HepG2 (cell line): ENCODE data around the gene OXLD1. TPM values are rescaled to one million over a fixed set of nuclear protein-coding genes. Genes with fewer than 3 reads are reported as not detected.

ENCODE experiments used
- ATRX ChIP-seq: sonication (generic); formaldehyde crosslinking; IDR thresholded peaks from 2 replicates; pipeline ENCODE4 v1.4.0; 2020; ENCODE audit warnings: missing genetic modification reagents, borderline replicate concordance
- CBX1 ChIP-seq: IDR thresholded peaks from one replicate; pipeline ENCODE4 v1.6.1; 2016; ENCODE audit warnings: antibody characterized with exemption, low read depth
- FOXO4 ChIP-seq: sonication (generic); formaldehyde crosslinking; conservative IDR thresholded peaks from 2 replicates; pipeline ENCODE4 v1.8.1; 2023; ENCODE audit warnings: missing genetic modification reagents
- PAF1 ChIP-seq: IDR thresholded peaks from 2 replicates; pipeline ENCODE4 v1.6.1; 2016; ENCODE audit warnings: missing genetic modification reagents, missing compliant biosample characterization
- PHB2 ChIP-seq: fragments of 450-650 bp; IDR thresholded peaks from 2 replicates; pipeline ENCODE4 v1.6.1; 2018; ENCODE audit not compliant: partially characterized antibody
- POLR2G ChIP-seq: fragments of 200-400 bp; formaldehyde crosslinking; IDR thresholded peaks from 2 replicates; pipeline ENCODE4 v1.6.1; 2018; ENCODE audit warnings: mild to moderate bottlenecking, low read depth, low read length, moderate library complexity
- SUZ12 ChIP-seq: fragments of 150-350 bp; IDR thresholded peaks from 2 replicates; pipeline ENCODE4 v1.6.1; 2014; ENCODE audit warnings: low read depth, low read length
- ZBTB2 ChIP-seq: sonication (generic); formaldehyde crosslinking; IDR thresholded peaks from 2 replicates; pipeline ENCODE4 v1.8.0; 2022; ENCODE audit warnings: low read depth, missing genetic modification reagents
- ZFP36 ChIP-seq: fragments of 150-350 bp; IDR thresholded peaks from 2 replicates; pipeline ENCODE4 v1.6.1; 2018; ENCODE audit warnings: borderline replicate concordance, low read length, low read depth; ENCODE audit not compliant: partially characterized antibody
- ZNF280B ChIP-seq: sonication (generic); formaldehyde crosslinking; IDR thresholded peaks from 2 replicates; pipeline ENCODE4 v1.5.0; 2020; ENCODE audit warnings: missing genetic modification reagents, mild to moderate bottlenecking, borderline replicate concordance
- ZNF354B ChIP-seq: sonication (generic); formaldehyde crosslinking; IDR thresholded peaks from 2 replicates; pipeline ENCODE4 v1.8.0; 2022; ENCODE audit warnings: mild to moderate bottlenecking, missing genetic modification reagents
- ZNF460 ChIP-seq: sonication (generic); formaldehyde crosslinking; IDR thresholded peaks from 2 replicates; pipeline ENCODE4 v1.5.1; 2020; ENCODE audit warnings: missing genetic modification reagents, mild to moderate bottlenecking, borderline replicate concordance
- ZNF512B ChIP-seq: sonication (generic); formaldehyde crosslinking; IDR thresholded peaks from 2 replicates; pipeline ENCODE4 v1.5.1; 2020; ENCODE audit warnings: missing genetic modification reagents, mild to moderate bottlenecking, borderline replicate concordance
- ZNF577 ChIP-seq: sonication (generic); formaldehyde crosslinking; IDR thresholded peaks from 2 replicates; pipeline ENCODE4 v1.4.0; 2020; ENCODE audit warnings: mild to moderate bottlenecking, low read depth, missing genetic modification reagents, borderline replicate concordance
- ZNF629 ChIP-seq: sonication (generic); formaldehyde crosslinking; conservative IDR thresholded peaks from 2 replicates; pipeline ENCODE4 v1.5.0; 2020; ENCODE audit warnings: missing genetic modification reagents
- ZNF850 ChIP-seq: sonication (generic); formaldehyde crosslinking; conservative IDR thresholded peaks from 2 replicates; pipeline ENCODE4 v1.9.0; 2021; ENCODE audit warnings: mild to moderate bottlenecking, missing genetic modification reagents
- ZZZ3 ChIP-seq: sonication (generic); formaldehyde crosslinking; IDR thresholded peaks from 2 replicates; pipeline ENCODE4 v1.4.0; 2020; ENCODE audit warnings: missing genetic modification reagents, mild to moderate bottlenecking, borderline replicate concordance
- polyA plus RNA-seq, 8 experiments: library from polyadenylated mRNA; depleted of rRNA in 3 of 8; stranded (reverse) in 7 of 8; unstranded in 1 of 8; fragments of >200 nt; fragmentation: Illumina TruSeq in 4 of 8; extraction: Trizol in 4 of 8; gene quantifications; 2 replicates each; pipeline versions ENCODE4 v1.2.1 to v1.2.3, GENCODE V29; 2011 to 2016; ENCODE audit warnings: low read depth in 4 of 8, missing spikeins in 1 of 8, mixed read lengths in 1 of 8; ENCODE audit not compliant: insufficient read depth in 1 of 8
- total RNA-seq, 5 experiments: library from RNA; depleted of rRNA; stranded (reverse); fragments of >200 nt; fragmentation: Illumina TruSeq; extraction: Trizol; gene quantifications; 2 replicates each; pipeline ENCODE4 v1.2.3, GENCODE V29; 2016; ENCODE audit warnings: low read depth in 1 of 5
- TF ChIP-seq, protein P1 (sequence below): sonication (generic); formaldehyde crosslinking; IDR thresholded peaks from 2 replicates; pipeline ENCODE4 v1.4.0; 2020; ENCODE audit warnings: missing genetic modification reagents
- TF ChIP-seq, protein P2 (sequence below): sonication (generic); formaldehyde crosslinking; IDR thresholded peaks from 2 replicates; pipeline ENCODE4 v1.4.0; 2020; ENCODE audit warnings: mild to moderate bottlenecking, missing genetic modification reagents

OXLD1 gene
- total and polyA plus RNA-seq, 2 of the 13 experiments (the other 11 are each of a cell fraction or from before 2014, with no cell fraction given) = 27.1 to 37.5 TPM

GRCh38 chr17:81711814-81712467 is 45.5 kb upstream of the OXLD1 start, which contains the start of gene SLC25A10 (continued):
- TF ChIP-seq, protein P1, sequence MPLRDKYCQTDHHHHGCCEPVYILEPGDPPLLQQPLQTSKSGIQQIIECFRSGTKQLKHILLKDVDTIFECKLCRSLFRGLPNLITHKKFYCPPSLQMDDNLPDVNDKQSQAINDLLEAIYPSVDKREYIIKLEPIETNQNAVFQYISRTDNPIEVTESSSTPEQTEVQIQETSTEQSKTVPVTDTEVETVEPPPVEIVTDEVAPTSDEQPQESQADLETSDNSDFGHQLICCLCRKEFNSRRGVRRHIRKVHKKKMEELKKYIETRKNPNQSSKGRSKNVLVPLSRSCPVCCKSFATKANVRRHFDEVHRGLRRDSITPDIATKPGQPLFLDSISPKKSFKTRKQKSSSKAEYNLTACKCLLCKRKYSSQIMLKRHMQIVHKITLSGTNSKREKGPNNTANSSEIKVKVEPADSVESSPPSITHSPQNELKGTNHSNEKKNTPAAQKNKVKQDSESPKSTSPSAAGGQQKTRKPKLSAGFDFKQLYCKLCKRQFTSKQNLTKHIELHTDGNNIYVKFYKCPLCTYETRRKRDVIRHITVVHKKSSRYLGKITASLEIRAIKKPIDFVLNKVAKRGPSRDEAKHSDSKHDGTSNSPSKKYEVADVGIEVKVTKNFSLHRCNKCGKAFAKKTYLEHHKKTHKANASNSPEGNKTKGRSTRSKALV (CRISPR knock-in tag) = peak; percentile 93
- TF ChIP-seq ZNF850 (CRISPR knock-in tag) = peak; percentile 94
- peak; percentile 61; the same call in 1 of the 2 replicates for TF ChIP-seq POLR2G
- TF ChIP-seq ZBTB2 = peak; percentile 98
- TF ChIP-seq ZNF280B (CRISPR knock-in tag) = peak; percentile 95
- peak; percentile 90; the same call in 1 of the 2 replicates for TF ChIP-seq ZNF354B
- TF ChIP-seq ZNF577 = no peak
- TF ChIP-seq ATRX (CRISPR knock-in tag) = peak; percentile 59; the same call in 1 of the 2 replicates
- TF ChIP-seq PAF1 = no peak
- TF ChIP-seq ZNF629 = peak; percentile 77
- no peak for TF ChIP-seq FOXO4 (CRISPR knock-in tag)
- peak; percentile 84 for TF ChIP-seq CBX1
- TF ChIP-seq, protein P2, sequence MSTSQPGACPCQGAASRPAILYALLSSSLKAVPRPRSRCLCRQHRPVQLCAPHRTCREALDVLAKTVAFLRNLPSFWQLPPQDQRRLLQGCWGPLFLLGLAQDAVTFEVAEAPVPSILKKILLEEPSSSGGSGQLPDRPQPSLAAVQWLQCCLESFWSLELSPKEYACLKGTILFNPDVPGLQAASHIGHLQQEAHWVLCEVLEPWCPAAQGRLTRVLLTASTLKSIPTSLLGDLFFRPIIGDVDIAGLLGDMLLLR = peak; percentile 100
- TF ChIP-seq PHB2 = no peak
- no peak for TF ChIP-seq ZFP36
- peak; percentile 84; the same call in 1 of the 2 replicates for TF ChIP-seq ZZZ3
- peak; percentile 94; the same call in 1 of the 2 replicates for TF ChIP-seq ZNF512B (CRISPR knock-in tag)
- TF ChIP-seq SUZ12 = no peak
- peak; percentile 88; the same call in 1 of the 2 replicates for TF ChIP-seq ZNF460 (CRISPR knock-in tag)
